Thyroid gland (tissue), 4 donors: ENCODE results near the gene GLCE. TPM values are rescaled to one million over a fixed set of nuclear protein-coding genes. Genes with fewer than 3 reads are reported as not detected.

Experiments used
- DNase-seq, 2 donors: peaks; one replicate each; pipeline ENCODE4 v3.0.0-alpha.2; 2019
- H3K27ac ChIP-seq, 3 donors: fragments of 200-600 bp; sonication (generic); 1 replicate in 2 of 3; 2 replicates in 1 of 3; pipeline ENCODE4 v1.5.1; 2016 to 2019; ENCODE audit warnings: mild to moderate bottlenecking in 1 of 3, moderate library complexity in 1 of 3
- H3K27me3 ChIP-seq: fragments of 200-600 bp; sonication (generic); one replicate; pipeline ENCODE4 v1.5.1; 2019
- H3K36me3 ChIP-seq, 2 donors: fragments of 200-600 bp; sonication (generic); one replicate each; pipeline ENCODE4 v1.5.1; 2016 to 2019
- H3K4me1 ChIP-seq, 2 donors: fragments of 200-600 bp; sonication (generic); one replicate each; pipeline ENCODE4 v1.5.1; 2017 to 2019
- H3K4me3 ChIP-seq, 3 donors: fragments of 200-600 bp; sonication (generic); replicated peaks in 1 of 3; 1 replicate in 2 of 3; 2 replicates in 1 of 3; pipeline ENCODE4 v1.5.1; 2016; ENCODE audit warnings: mild to moderate bottlenecking in 1 of 3
- H3K9me3 ChIP-seq: fragments of 200-600 bp; sonication (generic); one replicate; pipeline ENCODE4 v1.5.1; 2017
- CTCF ChIP-seq, 6 experiments: fragments of 200-600 bp in 3 of 6; fragments of 450-650 bp in 3 of 6; sonication (generic) in 3 of 6; IDR thresholded peaks; one replicate each; pipeline ENCODE4 v1.5.1; 2016 to 2019; ENCODE audit warnings: antibody characterized with exemption in 6 of 6, mild to moderate bottlenecking in 2 of 6, inconsistent platforms in 1 of 6, moderate library complexity in 1 of 6
- POLR2A ChIP-seq, 2 donors: fragments of 450-650 bp; IDR thresholded peaks; one replicate each; pipeline ENCODE4 v1.6.1; 2017; ENCODE audit warnings: antibody characterized with exemption in 2 of 2, mild to moderate bottlenecking in 2 of 2, moderate library complexity in 1 of 2
- WGBS, 2 donors: methylation state at CpG; one replicate each; pipeline ENCODE4 v1.1.5; 2017; 5-methylcytosine and 5-hydroxymethylcytosine counted together
- intact Hi-C: fragments of 100-400 bp; cut with DNase I; formaldehyde crosslinking; loops from one replicate; pipeline ENCODE4 v1.15.1; 2023
- total RNA-seq, 4 donors: library from RNA; depleted of rRNA; stranded (reverse); fragments of >200 nt; gene quantifications; one replicate each; pipeline ENCODE4 v1.2.3, GENCODE V29; 2016

Gene GLCE
- total RNA-seq, 4 donors from 2014 or later = 7.6 to 16.1 (median 11.9) TPM

- Histone ChIP-seq H3K27me3 (no peaks in the 10 kb centered on the region), H3K4me1 (no peaks in the 10 kb centered on the region), H3K27ac (no peak overlapping the region), H3K4me3 (no peak overlapping the region), H3K36me3 (no peaks in the 10 kb centered on the region), H3K9me3 (no peaks in the 10 kb centered on the region)
- TF ChIP-seq CTCF (IDR thresholded peaks at IDR 0.05) (no peak), POLR2A (IDR thresholded peaks at IDR 0.05) (no peak)
- no peak for DNase-seq
- intact Hi-C loops = no loop called here
These were observed 6.4 kb upstream of the GLCE start for GRCh38 chr15:69154078-69154477.

- no peak for DNase-seq
- Histone ChIP-seq H3K9me3 (no peaks in the 10 kb centered on the region), H3K27ac (no peak overlapping the region), H3K27me3 (no peaks in the 10 kb centered on the region), H3K36me3 (no peaks in the 10 kb centered on the region), H3K4me1 (no peaks in the 10 kb centered on the region), H3K4me3 (no peak overlapping the region)
- WGBS, 2 donors = 61 to 62% methylated on average over 4 of the region's 4 CpGs
- TF ChIP-seq CTCF (IDR thresholded peaks at IDR 0.05) (no peak), POLR2A (IDR thresholded peaks at IDR 0.05) (no peak)
- intact Hi-C loops = no loop called here
These were observed 5.8 kb upstream of the GLCE start for GRCh38 chr15:69154684-69155083.

- Histone ChIP-seq H3K36me3 (no peaks in the 10 kb centered on the region), H3K27ac (no peak overlapping the region), H3K9me3 (no peaks in the 10 kb centered on the region), H3K27me3 (no peaks in the 10 kb centered on the region), H3K4me3 (no peak overlapping the region), H3K4me1 (no peaks in the 10 kb centered on the region)
- WGBS, 2 donors = 47 to 57% methylated on average over 6 of the region's 6 CpGs
- intact Hi-C loops = no loop called here
- TF ChIP-seq CTCF (IDR thresholded peaks at IDR 0.05) (no peak), POLR2A (IDR thresholded peaks at IDR 0.05) (no peak)
- no peak for DNase-seq
These were observed 3.6 kb upstream of the GLCE start for GRCh38 chr15:69156736-69157381.

GRCh38 chr15:69158201-69158842 is 2.1 kb upstream of the GLCE start:
- intact Hi-C loops = no loop called here
- Histone ChIP-seq H3K36me3 (no peaks in the 10 kb centered on the region), H3K4me3 (no peak overlapping the region), H3K27ac (no peak overlapping the region), H3K4me1 (no peaks in the 10 kb centered on the region), H3K27me3 (no peaks in the 10 kb centered on the region), H3K9me3 (no peaks in the 10 kb centered on the region)
- TF ChIP-seq POLR2A (IDR thresholded peaks at IDR 0.05) (no peak), CTCF (IDR thresholded peaks at IDR 0.05) (no peak)
- WGBS, 2 donors = 88 to 89% methylated on average over 6 of the region's 6 CpGs
- no peak for DNase-seq

- intact Hi-C loops = no loop called here
- no peak for DNase-seq
- no peak overlapping the region for H3K4me3 ChIP-seq
- no peaks in the 10 kb centered on the region for H3K27me3 ChIP-seq
- no peaks in the 10 kb centered on the region for H3K4me1 ChIP-seq
- 92 to 96% methylated on average over 6 of the region's 6 CpGs for WGBS, 2 donors
- TF ChIP-seq POLR2A (IDR thresholded peaks at IDR 0.05) (no peak), CTCF (IDR thresholded peaks at IDR 0.05) (no peak)
- no peak overlapping the region for H3K27ac ChIP-seq
- no peaks in the 10 kb centered on the region for H3K36me3 ChIP-seq
- no peaks in the 10 kb centered on the region for H3K9me3 ChIP-seq
These were observed 1.6 kb upstream of the GLCE start for GRCh38 chr15:69158843-69159240.
